SH-SY5Y (cell line): ENCODE measurements around the gene MYLK4.

ENCODE experiments used
- GATA2 ChIP-seq: IDR thresholded peaks from 2 replicates; pipeline ENCODE4 v1.6.1; 2011; ENCODE audit warnings: mild to moderate bottlenecking, low read depth, low read length
- GATA3 ChIP-seq: IDR thresholded peaks from 2 replicates; pipeline ENCODE4 v1.6.1; 2011; ENCODE audit warnings: low read depth, mild to moderate bottlenecking, low read length, moderate library complexity

Gene MYLK4

DNA sequence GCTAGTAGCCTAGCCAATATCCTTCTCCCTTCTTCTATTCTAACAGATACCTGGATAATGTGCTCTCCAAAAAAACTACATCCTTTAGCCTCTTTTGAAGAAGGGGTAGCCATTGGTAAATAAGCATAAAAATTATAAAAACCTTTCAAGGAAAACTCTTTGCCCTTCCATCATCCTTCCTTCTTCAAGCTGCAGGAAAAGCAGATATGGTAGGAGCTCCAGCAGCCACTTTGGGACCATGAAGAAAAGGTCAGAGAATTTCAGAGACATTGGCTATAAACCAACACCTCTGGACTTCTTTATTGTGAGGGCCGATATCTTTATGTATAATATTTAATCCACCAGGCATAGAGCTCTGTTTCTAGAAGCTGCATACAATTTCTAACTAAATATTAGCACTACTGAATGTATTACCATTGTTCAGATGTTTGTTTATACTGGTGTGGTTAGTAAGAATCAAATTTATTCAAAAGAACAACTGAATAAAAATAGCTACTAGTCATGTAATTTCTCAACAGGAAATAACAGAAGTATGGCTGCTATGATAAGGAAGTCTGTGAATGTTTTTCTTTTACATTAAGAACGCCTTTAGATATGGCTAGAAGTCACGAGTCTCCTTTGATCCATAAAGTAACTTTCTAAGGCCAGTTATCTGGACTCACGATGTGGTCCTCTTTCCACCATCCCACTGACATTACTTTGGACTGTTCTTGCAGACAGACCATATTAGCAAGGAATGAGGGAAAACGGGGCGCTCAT, 32.2 kb downstream of the MYLK4 start:
- TF ChIP-seq GATA3 = no peak
- TF ChIP-seq GATA2 = no peak

DNA sequence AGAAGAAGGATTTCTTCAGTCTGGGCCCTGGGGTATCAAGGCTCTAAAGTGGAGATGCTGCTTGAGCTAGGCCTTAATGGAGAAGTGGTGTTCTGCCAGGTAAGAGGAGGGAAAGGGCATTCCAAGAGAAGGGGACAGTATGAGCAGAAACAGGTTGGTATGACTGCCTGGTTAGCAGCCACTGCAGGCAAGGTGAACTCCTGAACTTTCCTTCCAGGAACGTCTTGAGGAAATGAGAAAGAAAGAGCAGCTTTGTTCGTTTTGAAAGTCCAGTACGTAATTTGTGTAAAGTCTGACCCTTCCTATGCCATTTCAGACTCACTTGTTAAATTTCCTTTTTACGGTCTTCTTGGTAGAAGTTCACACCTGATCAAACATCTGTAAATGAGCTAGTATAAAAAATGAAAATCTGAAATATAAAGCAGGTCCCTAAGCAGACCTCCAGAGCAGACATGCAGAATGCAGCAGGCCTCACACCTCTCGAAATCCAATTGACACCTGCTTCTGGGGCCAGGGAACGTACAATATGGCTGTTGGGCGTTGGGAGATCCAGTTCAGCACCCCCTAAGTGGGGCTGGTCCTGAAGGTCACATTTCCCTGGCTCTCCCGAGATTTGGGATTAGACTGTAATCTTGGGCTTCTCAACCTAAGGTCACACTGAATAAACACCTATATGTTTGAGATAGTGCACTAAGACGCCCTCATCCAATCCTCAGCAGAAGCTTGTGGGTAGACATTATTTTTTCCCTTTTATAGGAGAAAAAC, 33.6 kb downstream of the MYLK4 start:
- TF ChIP-seq GATA3 = no peak
- no peak for TF ChIP-seq GATA2

DNA sequence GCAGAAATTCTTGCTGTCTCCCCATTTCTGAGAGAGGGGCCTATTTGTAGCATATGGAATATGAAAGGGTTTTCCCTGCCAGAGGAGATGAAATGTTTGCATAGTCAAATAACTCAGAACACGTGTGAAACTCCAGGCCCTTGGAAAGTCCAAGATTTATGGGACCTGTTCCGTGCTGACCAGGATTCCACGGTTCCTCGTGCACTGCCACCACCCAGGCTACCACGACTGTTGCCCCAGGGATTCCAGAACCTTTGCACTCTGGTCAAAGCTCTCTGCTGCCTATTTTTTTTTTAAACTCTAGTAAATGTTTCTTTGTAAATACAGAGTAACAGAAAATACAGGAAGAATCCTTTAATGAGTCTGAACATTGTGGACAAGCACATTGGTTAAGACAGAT, 35.0 kb downstream of the MYLK4 start:
- TF ChIP-seq GATA2 = no peak
- no peak for TF ChIP-seq GATA3

DNA sequence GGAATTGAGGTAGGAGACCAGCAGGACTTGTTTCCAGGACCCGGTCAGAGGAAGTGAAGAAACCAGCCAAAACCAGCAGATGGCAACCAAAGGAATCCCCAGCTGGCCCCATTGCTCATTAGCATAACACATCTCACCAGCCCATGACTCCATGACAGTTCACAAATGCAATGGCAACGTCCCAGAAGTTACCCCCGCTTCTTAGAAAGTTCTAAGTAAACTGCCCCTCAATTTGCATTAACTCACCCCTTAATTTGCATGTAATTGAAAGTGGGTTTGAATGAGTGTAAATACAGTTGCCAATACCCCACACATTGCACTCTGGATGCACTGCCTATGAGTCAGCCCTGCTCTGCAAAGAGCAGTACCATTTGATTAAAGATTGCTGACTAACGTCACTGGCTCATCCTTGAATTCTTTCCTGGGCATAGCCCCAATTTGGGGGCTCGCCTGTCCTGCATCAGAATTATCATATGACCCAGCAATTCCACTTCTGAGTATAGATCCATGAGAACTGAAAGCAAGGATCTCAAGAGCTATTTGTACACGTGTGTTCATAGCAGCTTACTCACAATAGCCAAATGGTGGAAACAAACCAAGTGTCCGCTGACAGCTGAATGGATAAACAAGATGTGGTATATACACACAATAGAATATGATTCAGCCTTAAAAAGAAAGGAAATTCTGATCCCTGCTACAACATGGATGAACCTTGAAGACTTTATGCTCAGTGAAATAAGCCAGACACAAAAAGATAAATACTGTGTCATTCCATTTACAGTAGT, 36.4 kb downstream of the MYLK4 start:
- TF ChIP-seq GATA2 = no peak
- no peak for TF ChIP-seq GATA3

DNA sequence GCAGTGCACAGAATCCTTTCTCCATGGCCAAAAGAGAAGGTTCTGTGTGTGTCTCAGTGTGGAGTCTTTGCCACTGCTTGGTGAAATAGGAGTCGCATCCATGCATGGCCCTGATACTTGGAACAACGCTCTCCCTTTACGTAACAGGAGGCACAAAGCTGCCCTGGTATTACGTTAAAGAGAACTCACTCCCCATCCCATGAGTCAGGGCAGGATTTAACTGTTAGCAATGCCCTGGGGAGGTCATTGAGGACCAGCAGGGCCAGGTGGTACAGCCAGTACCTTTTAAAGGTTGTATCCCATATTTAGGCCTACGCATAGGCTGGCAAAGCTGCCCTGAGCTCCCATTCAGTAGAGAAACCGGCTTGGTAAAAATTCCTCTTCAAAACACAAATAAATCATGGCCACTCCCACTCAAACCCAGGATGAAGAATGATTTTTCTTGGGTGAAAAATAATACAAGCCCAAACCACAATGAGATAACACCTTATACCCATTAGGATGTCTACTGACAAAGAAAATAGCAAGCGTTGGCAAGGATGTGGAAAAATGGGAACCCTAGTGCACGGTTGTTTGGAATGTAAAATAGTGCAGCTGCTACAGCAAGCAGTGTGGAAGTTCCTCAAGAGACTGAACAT, 37.1 kb downstream of the MYLK4 start:
- no peak for TF ChIP-seq GATA2
- TF ChIP-seq GATA3 = no peak

DNA sequence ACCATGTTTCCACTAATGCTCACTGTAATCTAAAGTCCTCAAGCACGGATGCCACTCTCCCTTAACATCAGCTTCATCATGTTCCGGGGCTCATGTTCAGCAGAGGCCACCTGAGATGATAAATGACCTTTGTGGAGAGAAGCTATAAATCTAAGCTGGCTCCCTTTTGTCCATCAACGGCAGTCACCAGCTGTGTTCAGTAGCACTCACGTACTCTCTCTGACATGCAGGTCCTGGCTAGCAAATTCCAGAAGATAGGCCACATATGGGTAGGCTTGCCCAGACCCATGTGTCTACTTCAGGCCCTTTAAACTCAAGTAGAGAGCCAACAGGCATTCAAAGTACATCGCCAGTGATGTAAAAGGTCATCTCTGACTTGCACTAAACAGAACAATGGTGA, 38.6 kb downstream of the MYLK4 start:
- no peak for TF ChIP-seq GATA3
- no peak for TF ChIP-seq GATA2

DNA sequence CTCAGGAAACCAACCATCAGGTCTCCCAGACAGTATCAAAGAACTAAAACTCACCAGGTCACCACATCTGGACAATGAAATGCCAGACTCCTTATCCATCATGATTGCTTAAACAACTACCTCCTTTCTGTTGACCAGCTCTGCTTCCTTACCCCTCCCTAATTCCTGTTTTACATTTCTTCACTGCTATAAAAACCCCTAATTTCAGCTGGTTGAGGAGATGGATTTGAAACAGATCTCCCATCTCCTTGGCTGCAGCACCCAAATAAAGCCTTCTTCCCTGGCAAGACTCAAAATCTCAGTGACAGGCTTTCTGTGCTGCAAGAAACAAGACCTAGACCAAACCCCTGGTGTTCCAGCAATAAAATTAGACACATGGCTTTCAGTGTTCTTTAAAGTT, 40.3 kb downstream of the MYLK4 start:
- TF ChIP-seq GATA3 = no peak
- TF ChIP-seq GATA2 = no peak

DNA sequence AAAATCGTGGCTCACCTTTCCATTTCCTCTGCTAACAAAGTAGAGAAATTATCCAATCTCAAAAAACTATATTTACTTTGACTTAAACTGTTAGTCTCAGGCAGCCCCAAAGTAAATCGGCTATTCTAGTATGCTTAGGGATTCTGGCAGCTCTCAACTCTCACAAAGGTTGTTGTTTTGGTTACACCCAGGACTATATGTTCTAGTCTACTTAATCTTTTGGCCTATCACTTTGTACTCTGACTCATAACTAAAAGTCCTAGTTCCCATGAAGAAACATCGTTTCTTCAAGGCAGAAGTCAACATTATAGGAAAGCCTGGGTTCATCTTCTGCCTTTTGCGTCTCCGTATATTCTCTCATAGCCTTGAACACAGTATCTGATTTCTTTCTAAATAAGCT, 42.3 kb downstream of the MYLK4 start:
- no peak for TF ChIP-seq GATA2
- no peak for TF ChIP-seq GATA3

DNA sequence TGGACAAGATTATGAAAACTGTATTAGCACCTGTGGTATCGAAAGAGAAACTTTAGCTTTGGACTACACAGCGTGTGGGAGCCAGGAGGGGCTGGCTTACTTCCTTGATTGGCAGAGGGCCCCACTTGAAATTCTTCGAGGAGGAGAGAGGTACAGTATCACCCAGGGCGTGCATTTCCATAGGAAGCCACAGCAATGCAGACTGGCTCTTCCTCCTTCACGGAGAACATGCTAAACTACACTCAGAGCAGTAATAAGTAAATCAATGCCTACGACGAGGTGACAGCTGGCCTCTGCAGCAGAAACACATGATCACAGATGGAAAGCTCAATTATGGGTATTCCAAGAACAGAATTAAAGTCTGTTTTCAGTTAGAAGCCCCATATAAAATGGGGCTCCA, 44.2 kb downstream of the MYLK4 start:
- TF ChIP-seq GATA2 = no peak
- no peak for TF ChIP-seq GATA3

DNA sequence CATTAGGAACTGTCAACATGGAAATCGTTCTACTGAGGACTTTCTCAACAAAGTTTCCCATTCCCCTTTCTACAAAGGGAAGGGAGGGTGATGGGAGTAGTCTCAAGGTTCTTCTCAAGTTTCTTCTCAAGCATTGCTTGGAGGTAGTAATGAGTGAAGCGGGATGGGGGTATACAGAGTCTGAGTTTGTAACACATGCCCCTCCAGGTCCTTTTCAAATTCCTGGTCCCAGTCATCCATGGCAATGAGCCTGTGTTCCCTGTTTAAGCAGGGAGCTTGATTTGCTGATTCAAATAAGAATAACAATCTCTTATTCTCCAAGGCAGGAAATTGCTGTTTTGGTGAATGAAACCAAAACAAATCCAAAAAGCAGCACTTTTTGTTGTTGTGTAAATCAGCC, 45.5 kb downstream of the MYLK4 start:
- TF ChIP-seq GATA2 = no peak
- no peak for TF ChIP-seq GATA3

DNA sequence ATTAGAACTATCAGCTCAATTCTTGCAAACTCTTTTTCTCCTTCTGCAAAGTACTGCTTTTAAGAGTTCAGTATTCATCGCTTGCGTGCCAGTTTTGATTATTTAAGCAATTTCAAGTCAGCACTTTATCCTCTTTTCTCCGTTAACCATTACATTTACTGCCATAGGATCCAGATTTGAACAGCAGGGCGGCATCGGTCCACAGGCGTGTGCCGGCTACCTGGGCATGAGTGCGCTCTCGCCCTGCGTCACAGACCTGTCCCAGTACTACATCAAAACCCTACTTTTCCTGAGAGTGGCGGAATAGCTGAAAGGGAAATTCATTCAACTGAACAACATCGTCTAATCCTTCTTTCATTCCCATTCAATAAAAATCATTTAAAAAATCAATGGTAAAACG, 53.4 kb downstream of the MYLK4 start:
- no peak for TF ChIP-seq GATA2
- TF ChIP-seq GATA3 = no peak

DNA sequence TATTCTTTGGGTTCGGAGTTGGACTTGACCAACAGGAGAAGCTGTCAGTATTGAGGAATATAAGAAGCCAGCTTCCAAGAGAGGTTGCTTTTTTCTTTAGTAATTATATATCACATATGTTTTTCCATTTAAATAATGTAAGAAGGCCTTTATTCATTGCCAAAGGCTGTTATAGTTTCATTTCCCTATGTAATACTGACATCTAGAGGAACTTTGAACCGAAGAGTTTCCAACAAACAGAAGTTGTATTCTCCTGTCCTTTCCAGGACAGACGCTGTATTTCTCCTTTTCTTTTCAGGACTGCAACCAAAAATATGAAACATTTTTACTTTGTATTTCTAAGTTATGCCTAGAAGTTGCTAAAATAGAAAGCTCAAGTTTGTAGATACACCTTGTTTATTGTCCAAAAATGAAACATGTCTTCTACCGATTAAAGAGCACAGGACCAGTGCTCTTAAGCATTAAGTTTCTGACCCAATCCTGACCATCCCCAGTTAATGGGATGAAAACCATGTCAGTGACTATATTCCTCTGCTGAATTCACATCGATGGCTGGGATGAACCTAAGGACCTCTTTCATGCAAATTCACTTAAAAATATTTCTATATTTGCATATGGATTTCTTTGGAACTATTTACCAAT, 55.1 kb downstream of the MYLK4 start:
- TF ChIP-seq GATA3 (no peak), GATA2 (no peak)

DNA sequence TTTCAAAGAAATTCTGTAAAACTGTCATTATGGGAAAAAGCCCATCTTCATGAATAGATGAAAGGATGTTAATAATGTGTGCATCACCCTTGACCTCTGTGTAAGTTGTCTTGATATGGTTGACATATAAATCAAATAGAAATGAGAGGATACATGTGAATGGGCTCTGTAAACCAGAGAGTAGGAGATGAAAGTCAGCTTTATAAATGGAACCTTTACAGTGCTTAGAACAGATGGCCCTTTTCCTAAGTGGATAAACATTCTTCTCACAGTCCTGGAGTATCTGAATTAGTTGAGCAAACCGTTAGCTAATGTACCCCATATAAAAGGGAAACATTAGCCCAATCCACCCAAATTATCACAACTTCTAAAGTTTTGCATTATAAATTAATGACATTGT, 57.5 kb downstream of the MYLK4 start:
- TF ChIP-seq GATA2 = no peak
- TF ChIP-seq GATA3 = no peak

DNA sequence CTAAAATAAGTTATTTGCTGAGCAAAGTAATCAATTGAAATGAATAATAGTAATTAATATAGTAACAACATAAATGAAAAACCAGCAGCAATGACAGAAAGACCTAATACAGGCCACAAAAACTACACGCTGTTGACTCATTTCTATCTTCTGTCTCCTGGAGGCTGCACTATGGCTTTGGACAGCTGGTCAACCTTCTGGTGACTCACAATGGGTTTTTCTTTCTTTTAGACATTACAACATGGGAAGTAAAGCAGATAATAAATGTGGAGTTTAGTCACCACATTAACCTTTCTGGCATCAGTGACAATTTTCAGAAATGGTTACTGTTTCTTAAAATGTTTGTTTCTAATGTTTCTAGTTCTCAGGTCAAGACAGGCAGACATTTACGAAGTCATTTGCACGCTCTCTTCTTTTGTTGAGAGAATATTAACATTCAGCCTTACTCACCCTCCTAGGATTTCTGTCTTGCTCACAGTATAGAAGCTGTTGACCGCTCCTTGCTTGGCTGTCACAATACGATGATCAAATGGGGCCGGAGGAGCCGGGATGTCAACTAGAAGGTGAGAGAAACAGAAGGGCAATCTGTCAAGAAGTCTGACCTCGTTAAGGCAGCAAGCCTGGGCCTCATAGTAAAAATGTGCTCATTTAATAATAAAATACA, 62.2 kb downstream of the MYLK4 start:
- TF ChIP-seq GATA3 (no peak), GATA2 (no peak)

DNA sequence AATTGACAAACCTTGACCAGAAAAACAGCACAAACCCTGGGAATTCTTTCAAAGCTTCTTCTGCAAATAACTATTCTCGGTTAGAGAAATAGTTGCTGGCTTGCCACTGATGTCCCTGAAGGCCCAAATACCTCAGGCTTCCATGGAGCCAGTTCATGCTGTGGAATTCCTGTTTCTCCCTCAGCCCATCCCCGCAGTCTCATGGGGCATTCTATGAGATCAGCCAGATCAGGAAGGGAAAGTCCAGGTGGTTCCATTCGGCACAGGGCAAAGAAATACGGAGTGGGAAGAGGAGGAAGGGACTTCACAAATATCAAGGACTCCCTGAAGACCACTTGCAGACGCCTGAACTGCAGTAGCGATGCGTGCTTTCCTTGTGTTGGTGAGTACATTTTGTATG, 63.3 kb downstream of the MYLK4 start:
- TF ChIP-seq GATA2 (no peak), GATA3 (no peak)
